ENCODE results near the gene DAAM1. TPM values are rescaled to one million over a fixed set of nuclear protein-coding genes. Genes with fewer than 3 reads are reported as not detected.

The DAAM1 gene
- total and polyA plus RNA-seq, 10 donors: 8.3 to 76.1 (median 35.2) TPM

DNA sequence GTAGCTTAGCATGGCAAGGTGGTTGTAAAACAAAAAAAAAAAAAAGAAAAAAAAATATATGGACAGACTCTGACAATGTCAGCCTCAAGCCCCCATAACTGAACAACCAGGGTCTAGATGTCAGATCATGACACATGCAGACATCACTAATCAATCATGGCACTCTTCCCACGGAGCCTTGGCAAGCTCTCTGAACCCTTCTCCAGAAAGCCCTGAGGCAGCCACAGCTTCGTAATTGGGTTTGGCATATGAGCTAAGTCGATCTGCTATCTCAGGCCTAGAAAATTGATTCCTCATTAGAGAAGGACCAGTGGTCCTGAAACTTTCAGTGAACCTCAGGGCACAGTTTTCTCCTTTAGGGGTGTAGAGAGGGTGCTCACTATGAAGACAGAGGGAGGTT is 164.5 kb downstream of the DAAM1 start:
- Histone ChIP-seq H3K4me3 (no peak overlapping the region), H3K36me3 (peaks cover 0 to 92% (median 8%) of the 10 kb centered on the region in 6 donors), H3K4me1 (peaks cover 0 to 30% (median 6%) of the 10 kb centered on the region in 6 donors), H3K27ac (no peak overlapping the region), H3K27me3 (replicated peaks in 1 of 7) (no peaks in the 10 kb centered on the region), H3K9me3 (no peaks in the 10 kb centered on the region)
- WGBS, 5 donors: 85 to 96% (median 92%) methylated on average over 3 of the region's 3 CpGs
- DNase-seq: no peak
- TF ChIP-seq POLR2AphosphoS5 (IDR thresholded peaks at IDR 0.05) (no peak), CTCF (IDR thresholded peaks at IDR 0.05 in 8 of 11, conservative IDR thresholded peaks at IDR 0.05 in 3 of 11) (no peak), POLR2A (IDR thresholded peaks at IDR 0.05) (no peak)
- intact Hi-C loops (cut with DNase I; ENCODE audit: low total_unique reads): no loop called here

GRCh38 chr14:59354666-59355065 is 166.2 kb downstream of the DAAM1 start:
- peaks cover 0 to 78% (median 6%) of the 10 kb centered on the region in 6 donors for H3K36me3 ChIP-seq
- 94 to 99% (median 95%) methylated on average over 3 of the region's 3 CpGs for WGBS, 5 donors
- intact Hi-C loops (cut with DNase I; ENCODE audit: low total_unique reads): no loop called here
- no peak for TF ChIP-seq POLR2AphosphoS5 (IDR thresholded peaks at IDR 0.05)
- no peak for TF ChIP-seq POLR2A (IDR thresholded peaks at IDR 0.05)
- no peak for TF ChIP-seq CTCF (IDR thresholded peaks at IDR 0.05 in 8 of 11, conservative IDR thresholded peaks at IDR 0.05 in 3 of 11)
- peaks cover 0 to 45% (median 20%) of the 10 kb centered on the region in 6 donors for H3K4me1 ChIP-seq
- no peak overlapping the region for H3K4me3 ChIP-seq
- H3K9me3 ChIP-seq: no peaks in the 10 kb centered on the region
- no peaks in the 10 kb centered on the region for H3K27me3 ChIP-seq (replicated peaks in 1 of 7)
- no peak for DNase-seq
- no peak overlapping the region for H3K27ac ChIP-seq

DNA sequence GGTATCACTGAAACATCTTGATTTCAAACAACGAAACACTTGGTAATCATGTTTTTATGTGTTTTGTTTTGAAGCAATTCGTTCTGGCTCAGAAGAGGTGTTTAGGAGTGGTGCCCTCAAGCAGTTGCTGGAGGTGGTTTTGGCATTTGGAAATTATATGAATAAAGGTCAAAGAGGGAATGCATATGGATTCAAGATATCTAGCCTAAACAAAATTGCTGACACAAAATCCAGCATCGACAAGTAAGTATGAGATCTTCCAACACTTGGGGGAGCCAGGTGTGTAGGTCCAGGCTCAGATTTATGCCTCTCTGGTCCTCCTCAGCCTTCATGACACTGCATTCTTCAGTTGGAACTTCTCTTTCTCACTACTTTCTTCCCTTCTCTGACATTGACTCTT is 166.6 kb downstream of the DAAM1 start:
- WGBS, 5 donors: 88 to 97% (median 89%) methylated on average over 3 of the region's 3 CpGs
- TF ChIP-seq CTCF (IDR thresholded peaks at IDR 0.05 in 8 of 11, conservative IDR thresholded peaks at IDR 0.05 in 3 of 11) (no peak), POLR2A (IDR thresholded peaks at IDR 0.05) (no peak), POLR2AphosphoS5 (IDR thresholded peaks at IDR 0.05) (no peak)
- Histone ChIP-seq H3K27me3 (replicated peaks in 1 of 7) (no peaks in the 10 kb centered on the region), H3K4me3 (no peak overlapping the region), H3K9me3 (no peaks in the 10 kb centered on the region), H3K4me1 (peaks cover 0 to 49% (median 24%) of the 10 kb centered on the region in 6 donors), H3K36me3 (peaks cover 0 to 74% (median 6%) of the 10 kb centered on the region in 6 donors), H3K27ac (no peak overlapping the region)
- intact Hi-C loops (cut with DNase I; ENCODE audit: low total_unique reads): no loop called here
- no peak for DNase-seq

- Histone ChIP-seq H3K27ac (peak overlapping the region in 5 of 8 donors; percentile 16 to 72 (median 36)), H3K36me3 (peaks cover 0 to 62% (median 6%) of the 10 kb centered on the region in 6 donors), H3K9me3 (no peaks in the 10 kb centered on the region), H3K4me1 (peaks cover 0 to 61% (median 35%) of the 10 kb centered on the region in 6 donors), H3K27me3 (replicated peaks in 1 of 7) (no peaks in the 10 kb centered on the region), H3K4me3 (no peak overlapping the region)
- DNase-seq: no peak
- WGBS, 5 donors: 74 to 90% (median 81%) methylated on average over 2 of the region's 2 CpGs
- no peak for TF ChIP-seq CTCF (IDR thresholded peaks at IDR 0.05 in 8 of 11, conservative IDR thresholded peaks at IDR 0.05 in 3 of 11)
- TF ChIP-seq POLR2A (IDR thresholded peaks at IDR 0.05): no peak
- no peak for TF ChIP-seq POLR2AphosphoS5 (IDR thresholded peaks at IDR 0.05)
- intact Hi-C loops (cut with DNase I; ENCODE audit: low total_unique reads): no loop called here
These were observed 167.8 kb downstream of the DAAM1 start for GRCh38 chr14:59356312-59356711.

All from spleen (tissue), 11 donors.